ENCODE data around the gene PRDM13. TPM values are rescaled to one million over a fixed set of nuclear protein-coding genes. Genes with fewer than 3 reads are reported as not detected.
A peak's percentile ranks its signal among the peaks of the same experiment; 100 is the strongest.

PRDM13 gene
- total RNA-seq, 1 experiment from 2014 or later: not detected

DNA sequence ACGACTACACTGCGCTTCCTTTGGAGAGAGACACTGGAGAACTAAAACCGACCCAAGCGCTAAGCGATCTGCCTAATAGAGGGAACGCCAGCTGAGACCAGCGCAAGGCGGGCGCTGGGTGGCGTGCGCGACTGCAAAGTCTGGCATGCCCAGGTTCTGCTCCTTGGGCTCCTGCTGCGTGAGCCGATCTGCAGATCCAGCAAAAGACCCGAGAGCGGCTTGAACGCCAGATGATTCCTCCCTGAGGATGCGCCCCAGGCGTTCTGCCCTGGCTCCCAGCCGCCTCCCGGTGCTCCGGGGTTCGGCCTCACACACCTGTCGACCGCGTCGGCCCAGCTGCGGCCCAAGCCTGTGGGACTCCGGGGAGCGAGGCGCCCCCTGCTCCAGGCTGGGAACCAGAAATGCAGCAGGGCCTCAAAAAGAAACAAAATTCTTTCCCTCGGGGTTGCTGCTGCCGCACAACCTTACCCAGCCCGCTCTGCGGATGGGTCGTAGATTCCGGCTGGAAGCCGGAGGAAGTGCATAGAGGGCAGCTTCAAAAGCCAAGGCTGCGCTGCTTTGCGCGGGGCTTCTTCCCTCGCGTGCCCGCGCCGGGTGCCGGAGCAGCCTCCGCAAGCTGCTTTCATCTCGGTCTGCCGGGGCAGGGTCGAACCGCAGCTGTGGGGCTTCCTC lies 17.9 kb upstream of the PRDM13 start:
- ATAC-seq: peak; percentile 97
- H3K27ac ChIP-seq (ENCODE audit: low read length): no peak overlapping the region
- H3K4me3 ChIP-seq (ENCODE audit: low read depth in 2 of 2, low read length in 2 of 2): peak overlapping the region; percentile 40 to 68
- intact Hi-C loops (cut with micrococcal nuclease; ENCODE audit: unreplicated experiment): loop anchor here (5.0 kb wide), 2 partner anchors 159 to 234 kb away; no protein-coding TSS in a partner anchor
- no peaks in the 10 kb centered on the region for H3K36me3 ChIP-seq (ENCODE audit: control insufficient read depth, insufficient read depth, low read length)
- no peak for TF ChIP-seq REST (IDR thresholded peaks at IDR 0.05; ENCODE audit: insufficient read depth in 1 of 2, low read depth in 2 of 2, low read length in 1 of 2)
- TF ChIP-seq, protein P1, sequence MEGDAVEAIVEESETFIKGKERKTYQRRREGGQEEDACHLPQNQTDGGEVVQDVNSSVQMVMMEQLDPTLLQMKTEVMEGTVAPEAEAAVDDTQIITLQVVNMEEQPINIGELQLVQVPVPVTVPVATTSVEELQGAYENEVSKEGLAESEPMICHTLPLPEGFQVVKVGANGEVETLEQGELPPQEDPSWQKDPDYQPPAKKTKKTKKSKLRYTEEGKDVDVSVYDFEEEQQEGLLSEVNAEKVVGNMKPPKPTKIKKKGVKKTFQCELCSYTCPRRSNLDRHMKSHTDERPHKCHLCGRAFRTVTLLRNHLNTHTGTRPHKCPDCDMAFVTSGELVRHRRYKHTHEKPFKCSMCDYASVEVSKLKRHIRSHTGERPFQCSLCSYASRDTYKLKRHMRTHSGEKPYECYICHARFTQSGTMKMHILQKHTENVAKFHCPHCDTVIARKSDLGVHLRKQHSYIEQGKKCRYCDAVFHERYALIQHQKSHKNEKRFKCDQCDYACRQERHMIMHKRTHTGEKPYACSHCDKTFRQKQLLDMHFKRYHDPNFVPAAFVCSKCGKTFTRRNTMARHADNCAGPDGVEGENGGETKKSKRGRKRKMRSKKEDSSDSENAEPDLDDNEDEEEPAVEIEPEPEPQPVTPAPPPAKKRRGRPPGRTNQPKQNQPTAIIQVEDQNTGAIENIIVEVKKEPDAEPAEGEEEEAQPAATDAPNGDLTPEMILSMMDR (IDR thresholded peaks at IDR 0.05): peak; percentile 83
- peaks cover 19% of the 10 kb centered on the region for H3K27me3 ChIP-seq (ENCODE audit: control insufficient read depth, insufficient read depth, low read length)
- H3K4me1 ChIP-seq (ENCODE audit: control insufficient read depth, insufficient read depth, low read length): peaks cover 3% of the 10 kb centered on the region; the same call in 1 of the 2 replicates
- peak; percentile 15 for DNase-seq (ENCODE audit: low read depth, low spot score)
- ChIA-PET POLR2A (interaction anchor here (0.6 kb wide), 1 partner anchor 21 kb away, joined by 3 read pairs; no protein-coding TSS in a partner anchor), CTCF (interaction anchor here (0.6 to 1.4 kb wide), 3 partner anchors 57 to 189 kb away, joined by 4 to 8 read pairs (median 6); no protein-coding TSS in a partner anchor)
- no peaks in the 10 kb centered on the region for H3K9me3 ChIP-seq (ENCODE audit: control insufficient read depth, insufficient read depth, low read depth, low read length)
- no TSS peak for BruUV-seq (replicated peaks)
- in situ Hi-C loops (cut with HindIII; ENCODE audit: low pct_unique_long_range_greater_than_20kb, low sequenced_read_pairs): no loop called here

DNA sequence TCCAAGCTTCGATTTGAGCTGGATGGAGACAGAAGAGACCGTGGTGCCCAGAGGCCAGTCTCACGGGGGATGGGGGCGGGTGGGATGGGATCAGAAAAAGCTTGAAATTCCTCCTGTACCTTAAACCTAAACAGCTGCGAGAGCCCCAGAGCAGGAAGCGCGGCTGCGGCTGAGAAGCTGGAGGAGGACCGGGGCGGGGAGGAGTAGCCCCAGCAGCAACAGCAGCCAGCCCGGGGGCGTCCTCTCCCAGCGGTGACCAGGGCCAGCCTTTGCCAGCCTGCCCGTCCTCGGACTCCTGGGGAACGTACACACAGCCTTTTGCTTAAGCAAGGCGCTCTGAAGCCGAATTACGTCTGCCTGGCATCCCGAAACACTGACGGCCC lies 17.4 kb upstream of the PRDM13 start:
- BruUV-seq (replicated peaks): no TSS peak
- no peak for TF ChIP-seq SIN3A (IDR thresholded peaks at IDR 0.05; ENCODE audit: borderline replicate concordance, insufficient read depth, low read depth, low read length)
- in situ Hi-C loops (cut with HindIII; ENCODE audit: low pct_unique_long_range_greater_than_20kb, low sequenced_read_pairs) (no loop called here), intact Hi-C loops (cut with micrococcal nuclease; ENCODE audit: unreplicated experiment) (loop anchor here (5.0 kb wide), 2 partner anchors 158 to 233 kb away; no protein-coding TSS in a partner anchor)
- Histone ChIP-seq H3K9me3 (ENCODE audit: control insufficient read depth, insufficient read depth, low read depth, low read length) (no peaks in the 10 kb centered on the region), H3K27ac (ENCODE audit: low read length) (no peak overlapping the region), H3K36me3 (ENCODE audit: control insufficient read depth, insufficient read depth, low read length) (no peaks in the 10 kb centered on the region), H3K4me3 (ENCODE audit: low read depth in 2 of 2, low read length in 2 of 2) (peak overlapping the region; percentile 40 to 68), H3K27me3 (ENCODE audit: control insufficient read depth, insufficient read depth, low read length) (peaks cover 22% of the 10 kb centered on the region), H3K4me1 (ENCODE audit: control insufficient read depth, insufficient read depth, low read length) (peaks cover 3% of the 10 kb centered on the region; the same call in 1 of the 2 replicates)
- ChIA-PET CTCF (interaction anchor here (0.6 to 1.4 kb wide), 2 partner anchors 57 to 157 kb away, joined by 4 to 6 read pairs; no protein-coding TSS in a partner anchor), POLR2A (interaction anchor here (0.6 kb wide), 1 partner anchor 21 kb away, joined by 3 read pairs; no protein-coding TSS in a partner anchor)
- DNase-seq (ENCODE audit: low read depth, low spot score) (no peak), ATAC-seq (peak; percentile 58)

GRCh38 chr6:99589907-99590493 lies 16.6 kb upstream of the PRDM13 start:
- no TSS peak for BruUV-seq (replicated peaks)
- Histone ChIP-seq H3K4me3 (ENCODE audit: low read depth in 2 of 2, low read length in 2 of 2) (no peak overlapping the region), H3K9me3 (ENCODE audit: control insufficient read depth, insufficient read depth, low read depth, low read length) (no peaks in the 10 kb centered on the region), H3K27ac (ENCODE audit: low read length) (no peak overlapping the region), H3K4me1 (ENCODE audit: control insufficient read depth, insufficient read depth, low read length) (peaks cover 3% of the 10 kb centered on the region; the same call in 1 of the 2 replicates), H3K27me3 (ENCODE audit: control insufficient read depth, insufficient read depth, low read length) (peaks cover 22% of the 10 kb centered on the region), H3K36me3 (ENCODE audit: control insufficient read depth, insufficient read depth, low read length) (no peaks in the 10 kb centered on the region)
- in situ Hi-C loops (cut with HindIII; ENCODE audit: low pct_unique_long_range_greater_than_20kb, low sequenced_read_pairs): no loop called here
- ATAC-seq (no peak), DNase-seq (ENCODE audit: low read depth, low spot score) (no peak)
- ChIA-PET POLR2A (no interaction called here), CTCF (no interaction called here)
- no peak for TF ChIP-seq POLR2AphosphoS5 (IDR thresholded peaks at IDR 0.05; ENCODE audit: low read depth, low read length)
- TF ChIP-seq TCF7L2 (IDR thresholded peaks at IDR 0.05; ENCODE audit: low read depth, low read length): no peak
- no peak for TF ChIP-seq REST (IDR thresholded peaks at IDR 0.05; ENCODE audit: insufficient read depth in 1 of 2, low read depth in 2 of 2, low read length in 1 of 2)
- TF ChIP-seq SIN3A (IDR thresholded peaks at IDR 0.05; ENCODE audit: borderline replicate concordance, insufficient read depth, low read depth, low read length): no peak
- TF ChIP-seq, protein P1 (IDR thresholded peaks at IDR 0.05): no peak
- intact Hi-C loops (cut with micrococcal nuclease; ENCODE audit: unreplicated experiment): loop anchor here (5.0 kb wide), 2 partner anchors 157 to 232 kb away; no protein-coding TSS in a partner anchor

Data from Panc1 (cell line).